ENCODE results near the gene LAMA3. TPM values are rescaled to one million over a fixed set of nuclear protein-coding genes. Genes with fewer than 3 reads are reported as not detected.

Gene LAMA3
- total RNA-seq, 1 donor from 2014 or later: 8.4 TPM

DNA sequence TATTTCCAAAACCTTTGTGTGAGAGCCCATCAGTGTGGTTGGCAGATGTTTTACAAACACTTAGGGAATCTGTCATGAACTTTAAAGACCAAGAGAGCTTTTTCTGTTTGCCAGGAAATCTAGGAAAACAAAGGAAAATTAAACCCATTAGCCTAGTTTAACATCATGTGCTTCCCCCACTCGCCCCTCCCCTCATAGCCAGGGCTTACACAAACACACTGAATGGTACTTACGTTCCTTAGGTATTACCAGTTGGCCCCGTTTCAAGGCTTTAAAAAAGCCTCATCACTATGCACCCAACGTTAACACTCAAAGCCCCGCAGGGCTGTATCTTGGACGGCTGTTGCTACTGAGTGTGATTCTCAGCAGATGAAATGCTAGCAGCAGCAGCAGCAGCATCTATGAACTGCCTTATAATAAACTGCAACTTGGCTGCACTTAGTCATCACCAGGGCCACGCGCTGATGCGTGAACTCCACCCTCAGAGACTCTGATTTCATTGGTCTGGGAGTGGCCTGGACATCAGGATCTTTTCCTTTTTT is 305.2 kb downstream of the LAMA3 start:
- no peaks in the 10 kb centered on the region for H3K27me3 ChIP-seq (ENCODE audit: control insufficient read depth in 3 of 3, insufficient read depth in 3 of 3, low read length in 3 of 3)
- H3K4me1 ChIP-seq (ENCODE audit: control insufficient read depth in 3 of 3, insufficient read depth in 3 of 3, low read length in 3 of 3): peaks cover 0 to 4% (median 4%) of the 10 kb centered on the region in 3 donors
- H3K9ac ChIP-seq (ENCODE audit: low read depth in 1 of 3, low read length in 3 of 3): no peak overlapping the region
- no peak overlapping the region for H3K27ac ChIP-seq (ENCODE audit: low read depth, low read length)
- H3K36me3 ChIP-seq (ENCODE audit: control insufficient read depth in 3 of 3, insufficient read depth in 3 of 3, low read length in 3 of 3): no peaks in the 10 kb centered on the region
- H3K9me3 ChIP-seq (ENCODE audit: control insufficient read depth in 3 of 3, low read length in 3 of 3): no peaks in the 10 kb centered on the region
- H3K4me3 ChIP-seq (ENCODE audit: low read length in 3 of 3): no peak overlapping the region

DNA sequence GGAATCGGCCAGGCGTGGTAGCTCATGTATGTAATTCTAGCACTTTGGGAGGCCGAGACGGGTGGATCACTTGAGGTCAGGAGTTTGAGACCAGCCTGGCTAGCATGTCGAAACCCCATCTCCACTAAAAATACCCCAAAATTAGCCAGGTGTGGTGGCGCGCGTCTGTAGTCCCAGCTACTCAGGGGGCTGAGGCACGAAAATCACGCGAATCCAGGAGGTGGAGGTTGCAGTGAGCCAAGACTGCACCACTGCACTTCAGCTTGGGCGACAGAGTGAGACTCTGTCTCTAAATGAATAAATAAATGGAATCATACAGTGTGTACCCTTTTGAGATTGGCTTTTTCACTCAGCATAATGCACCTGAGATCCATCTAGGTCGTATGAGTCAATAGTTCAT is 305.9 kb downstream of the LAMA3 start:
- no peaks in the 10 kb centered on the region for H3K9me3 ChIP-seq (ENCODE audit: control insufficient read depth in 3 of 3, low read length in 3 of 3)
- H3K27ac ChIP-seq (ENCODE audit: low read depth, low read length): no peak overlapping the region

DNA sequence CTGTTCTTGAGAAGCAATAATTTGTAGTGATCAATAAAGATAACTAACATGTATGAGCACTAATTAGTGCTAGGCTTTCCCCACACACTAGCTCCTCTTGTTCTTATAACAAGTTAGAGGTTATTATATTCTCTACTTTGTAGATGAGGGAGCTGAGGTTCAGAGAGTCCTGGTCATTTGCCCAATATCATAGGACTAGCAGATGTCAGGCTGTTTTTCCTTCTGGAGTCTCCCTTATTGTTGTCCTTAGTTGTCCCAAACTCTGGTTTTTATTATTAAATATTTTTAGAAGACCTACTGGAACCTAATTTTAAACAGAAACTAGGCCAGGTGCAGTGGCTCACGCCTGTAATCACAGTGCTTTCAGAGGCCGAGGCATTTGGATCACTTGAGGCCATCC is 308.8 kb downstream of the LAMA3 start:
- H3K9me3 ChIP-seq (ENCODE audit: control insufficient read depth in 3 of 3, low read length in 3 of 3): no peaks in the 10 kb centered on the region
- H3K4me3 ChIP-seq (ENCODE audit: low read length in 3 of 3): no peak overlapping the region
- H3K27me3 ChIP-seq (ENCODE audit: control insufficient read depth in 3 of 3, insufficient read depth in 3 of 3, low read length in 3 of 3): no peaks in the 10 kb centered on the region
- peaks cover 0 to 4% (median 0%) of the 10 kb centered on the region in 3 donors for H3K4me1 ChIP-seq (ENCODE audit: control insufficient read depth in 3 of 3, insufficient read depth in 3 of 3, low read length in 3 of 3)
- H3K36me3 ChIP-seq (ENCODE audit: control insufficient read depth in 3 of 3, insufficient read depth in 3 of 3, low read length in 3 of 3): no peaks in the 10 kb centered on the region
- no peak overlapping the region for H3K27ac ChIP-seq (ENCODE audit: low read depth, low read length)
- no peak overlapping the region for H3K9ac ChIP-seq (ENCODE audit: low read depth in 1 of 3, low read length in 3 of 3)

More for the DNA sequence above, 305.9 kb downstream of the LAMA3 start:
- H3K27me3 ChIP-seq (ENCODE audit: control insufficient read depth in 3 of 3, insufficient read depth in 3 of 3, low read length in 3 of 3): no peaks in the 10 kb centered on the region
- peaks cover 0 to 4% (median 4%) of the 10 kb centered on the region in 3 donors for H3K4me1 ChIP-seq (ENCODE audit: control insufficient read depth in 3 of 3, insufficient read depth in 3 of 3, low read length in 3 of 3)
- no peak overlapping the region for H3K9ac ChIP-seq (ENCODE audit: low read depth in 1 of 3, low read length in 3 of 3)
- no peaks in the 10 kb centered on the region for H3K36me3 ChIP-seq (ENCODE audit: control insufficient read depth in 3 of 3, insufficient read depth in 3 of 3, low read length in 3 of 3)
- no peak overlapping the region for H3K4me3 ChIP-seq (ENCODE audit: low read length in 3 of 3)

DNA sequence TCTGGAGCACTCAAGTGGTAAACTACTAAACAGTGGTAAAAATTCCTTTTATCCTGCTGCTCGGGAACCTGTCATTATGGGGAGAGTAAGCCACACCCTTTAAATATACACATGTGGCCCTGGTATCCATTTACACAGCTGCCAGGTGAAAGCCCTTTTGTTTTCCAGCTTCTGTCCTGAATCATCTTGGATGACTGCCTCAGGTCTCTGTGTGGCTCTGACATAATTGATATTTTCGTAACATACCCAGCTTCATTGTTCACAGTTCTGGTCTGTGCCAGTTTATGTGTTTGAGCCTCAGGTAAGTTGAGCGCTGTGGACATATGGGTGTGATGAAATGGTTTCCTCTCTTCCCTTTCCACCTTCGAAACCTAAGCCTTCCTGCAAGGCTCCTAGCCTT is 309.6 kb downstream of the LAMA3 start:
- no peaks in the 10 kb centered on the region for H3K9me3 ChIP-seq (ENCODE audit: control insufficient read depth in 3 of 3, low read length in 3 of 3)
- H3K36me3 ChIP-seq (ENCODE audit: control insufficient read depth in 3 of 3, insufficient read depth in 3 of 3, low read length in 3 of 3): no peaks in the 10 kb centered on the region
- H3K4me3 ChIP-seq (ENCODE audit: low read length in 3 of 3): no peak overlapping the region

DNA sequence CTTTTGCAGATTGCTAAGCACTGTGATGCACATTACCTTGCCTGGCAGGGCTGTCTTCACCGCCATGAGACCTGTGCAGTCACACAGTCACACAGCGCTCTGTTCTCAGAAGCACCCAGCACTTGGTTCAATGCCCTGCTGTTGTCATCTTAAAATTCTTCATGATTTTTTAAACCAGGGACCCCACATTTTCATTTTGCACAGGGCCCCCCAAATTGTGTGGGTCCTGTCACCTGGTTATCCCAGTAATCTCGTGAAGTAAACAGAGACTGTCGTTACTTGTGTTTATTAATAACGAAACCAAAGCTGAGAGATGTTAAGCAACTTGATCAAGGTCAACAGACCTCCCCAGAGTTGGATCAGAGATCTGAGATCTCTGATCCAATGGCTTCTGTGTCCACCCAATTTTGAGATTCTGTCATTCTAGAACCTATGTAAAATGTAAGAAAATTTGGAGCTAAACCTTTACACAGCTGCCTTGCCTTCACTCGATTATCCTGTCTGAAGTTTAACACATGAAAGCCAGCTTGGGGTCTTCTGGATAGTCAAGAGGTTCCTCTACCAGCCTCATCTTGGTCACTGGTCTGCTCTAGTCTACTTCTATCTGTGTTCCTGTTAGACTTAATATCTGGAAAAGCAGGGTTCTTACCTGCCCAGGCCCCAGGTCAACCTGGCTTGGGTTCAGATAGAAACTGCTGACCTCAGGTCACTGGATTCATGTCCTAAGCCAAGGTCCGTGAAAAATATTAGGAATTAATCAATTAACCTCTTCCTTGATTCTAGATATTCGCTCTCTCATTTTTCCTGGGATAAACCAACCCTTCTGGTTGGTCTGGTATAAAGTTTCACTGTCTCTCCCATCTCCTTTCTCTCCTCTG is 311.6 kb downstream of the LAMA3 start:
- Histone ChIP-seq H3K9me3 (ENCODE audit: control insufficient read depth in 3 of 3, low read length in 3 of 3) (no peaks in the 10 kb centered on the region), H3K36me3 (ENCODE audit: control insufficient read depth in 3 of 3, insufficient read depth in 3 of 3, low read length in 3 of 3) (no peaks in the 10 kb centered on the region), H3K27me3 (ENCODE audit: control insufficient read depth in 3 of 3, insufficient read depth in 3 of 3, low read length in 3 of 3) (no peaks in the 10 kb centered on the region), H3K9ac (ENCODE audit: low read depth in 1 of 3, low read length in 3 of 3) (no peak overlapping the region), H3K4me3 (ENCODE audit: low read length in 3 of 3) (no peak overlapping the region), H3K4me1 (ENCODE audit: control insufficient read depth in 3 of 3, insufficient read depth in 3 of 3, low read length in 3 of 3) (peaks cover 0 to 4% (median 0%) of the 10 kb centered on the region in 3 donors), H3K27ac (ENCODE audit: low read depth, low read length) (no peak overlapping the region)

More for the DNA sequence above, 309.6 kb downstream of the LAMA3 start:
- Histone ChIP-seq H3K4me1 (ENCODE audit: control insufficient read depth in 3 of 3, insufficient read depth in 3 of 3, low read length in 3 of 3) (peaks cover 0 to 4% (median 0%) of the 10 kb centered on the region in 3 donors), H3K9ac (ENCODE audit: low read depth in 1 of 3, low read length in 3 of 3) (no peak overlapping the region), H3K27ac (ENCODE audit: low read depth, low read length) (no peak overlapping the region), H3K27me3 (ENCODE audit: control insufficient read depth in 3 of 3, insufficient read depth in 3 of 3, low read length in 3 of 3) (no peaks in the 10 kb centered on the region)

DNA sequence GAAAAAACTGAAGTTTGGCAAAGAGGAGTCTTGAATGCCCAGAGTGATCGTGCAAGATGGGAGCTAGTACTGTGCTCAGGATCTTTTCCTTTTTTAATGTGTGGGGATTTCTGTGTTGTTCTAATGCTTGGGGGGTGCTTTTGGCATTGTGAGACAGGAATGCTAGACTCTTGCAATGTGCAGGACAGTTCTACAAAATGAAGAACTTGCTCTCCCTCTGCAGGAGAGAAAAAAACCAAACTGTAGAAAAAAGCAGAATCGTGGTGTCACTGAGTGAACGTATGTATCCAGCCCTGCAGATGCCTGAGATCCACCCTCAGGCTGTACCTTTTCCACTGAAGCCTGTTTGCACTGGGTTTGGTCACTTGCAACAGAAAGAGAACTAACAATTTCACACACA is 313.2 kb downstream of the LAMA3 start:
- H3K27me3 ChIP-seq (ENCODE audit: control insufficient read depth in 3 of 3, insufficient read depth in 3 of 3, low read length in 3 of 3): no peaks in the 10 kb centered on the region
- no peak overlapping the region for H3K27ac ChIP-seq (ENCODE audit: low read depth, low read length)
- no peaks in the 10 kb centered on the region for H3K9me3 ChIP-seq (ENCODE audit: control insufficient read depth in 3 of 3, low read length in 3 of 3)
- H3K4me3 ChIP-seq (ENCODE audit: low read length in 3 of 3): no peak overlapping the region
- H3K9ac ChIP-seq (ENCODE audit: low read depth in 1 of 3, low read length in 3 of 3): no peak overlapping the region
- no peaks in the 10 kb centered on the region for H3K36me3 ChIP-seq (ENCODE audit: control insufficient read depth in 3 of 3, insufficient read depth in 3 of 3, low read length in 3 of 3)
- peaks cover 0 to 4% (median 0%) of the 10 kb centered on the region in 3 donors for H3K4me1 ChIP-seq (ENCODE audit: control insufficient read depth in 3 of 3, insufficient read depth in 3 of 3, low read length in 3 of 3)

DNA sequence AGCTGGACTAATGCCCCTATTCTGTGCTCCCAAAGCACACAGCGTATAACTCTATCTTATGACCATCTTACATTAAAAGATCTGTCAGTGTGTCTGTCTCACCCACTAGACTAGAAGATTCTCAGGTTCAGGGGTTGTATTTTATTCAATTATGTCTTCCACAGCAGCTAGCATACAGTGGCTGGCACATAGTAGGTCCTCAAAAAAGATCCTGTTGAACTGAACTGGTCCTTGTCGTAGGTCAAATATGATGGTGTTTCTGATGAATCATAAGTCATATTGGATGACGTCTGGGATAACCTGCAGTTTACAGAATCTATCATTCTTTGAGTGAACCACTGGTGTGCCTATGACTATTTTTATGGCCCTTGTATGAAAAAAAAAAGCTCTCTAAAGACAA is 314.0 kb downstream of the LAMA3 start:
- Histone ChIP-seq H3K9me3 (ENCODE audit: control insufficient read depth in 3 of 3, low read length in 3 of 3) (no peaks in the 10 kb centered on the region), H3K9ac (ENCODE audit: low read depth in 1 of 3, low read length in 3 of 3) (no peak overlapping the region), H3K4me3 (ENCODE audit: low read length in 3 of 3) (no peak overlapping the region), H3K27me3 (ENCODE audit: control insufficient read depth in 3 of 3, insufficient read depth in 3 of 3, low read length in 3 of 3) (peaks cover 0 to 4% (median 0%) of the 10 kb centered on the region in 3 donors), H3K4me1 (ENCODE audit: control insufficient read depth in 3 of 3, insufficient read depth in 3 of 3, low read length in 3 of 3) (peaks cover 0 to 4% (median 0%) of the 10 kb centered on the region in 3 donors), H3K27ac (ENCODE audit: low read depth, low read length) (no peak overlapping the region), H3K36me3 (ENCODE audit: control insufficient read depth in 3 of 3, insufficient read depth in 3 of 3, low read length in 3 of 3) (no peaks in the 10 kb centered on the region)

DNA sequence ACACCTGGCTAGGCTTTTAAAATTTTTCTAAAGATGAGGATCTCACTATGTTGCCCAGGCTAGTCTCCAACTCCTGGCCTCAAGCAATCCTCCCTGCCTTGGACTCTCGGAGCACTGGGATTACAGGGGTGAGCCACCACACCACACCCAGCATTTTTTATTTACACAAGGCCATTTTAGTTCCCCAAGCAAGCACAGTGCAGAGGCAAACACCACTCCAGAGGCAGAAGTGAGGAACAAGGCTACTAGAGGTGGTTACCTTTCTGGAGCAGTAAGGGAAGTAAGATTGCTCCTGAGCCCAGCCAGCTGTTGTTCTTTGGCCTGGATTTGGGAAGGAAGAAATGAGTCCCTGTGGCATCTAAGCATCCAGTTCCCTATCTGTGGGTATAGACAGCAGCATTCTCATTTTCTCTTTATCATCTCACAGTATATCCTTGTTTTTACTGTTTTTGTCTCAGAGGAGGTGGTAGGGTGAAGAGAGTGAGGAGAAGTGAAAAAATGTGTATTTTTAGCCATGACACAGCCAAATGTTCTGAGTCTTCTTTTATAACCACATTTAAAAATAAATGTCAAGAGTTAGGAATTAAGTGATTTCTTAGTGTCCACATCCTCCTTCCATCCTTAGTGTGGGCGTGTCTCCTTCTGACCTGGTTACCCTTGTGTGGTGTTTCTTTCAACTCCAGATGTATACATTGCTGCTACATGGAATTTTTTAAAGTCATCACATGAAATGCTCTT is 314.8 kb downstream of the LAMA3 start:
- H3K36me3 ChIP-seq (ENCODE audit: control insufficient read depth in 3 of 3, insufficient read depth in 3 of 3, low read length in 3 of 3): no peaks in the 10 kb centered on the region
- no peaks in the 10 kb centered on the region for H3K9me3 ChIP-seq (ENCODE audit: control insufficient read depth in 3 of 3, low read length in 3 of 3)
- H3K27me3 ChIP-seq (ENCODE audit: control insufficient read depth in 3 of 3, insufficient read depth in 3 of 3, low read length in 3 of 3): peaks cover 0 to 4% (median 0%) of the 10 kb centered on the region in 3 donors
- H3K4me1 ChIP-seq (ENCODE audit: control insufficient read depth in 3 of 3, insufficient read depth in 3 of 3, low read length in 3 of 3): peaks cover 0 to under 1% (median 0%) of the 10 kb centered on the region in 3 donors
- no peak overlapping the region for H3K27ac ChIP-seq (ENCODE audit: low read depth, low read length)
- no peak overlapping the region for H3K9ac ChIP-seq (ENCODE audit: low read depth in 1 of 3, low read length in 3 of 3)
- H3K4me3 ChIP-seq (ENCODE audit: low read length in 3 of 3): no peak overlapping the region

Data from skeletal muscle tissue (tissue), 4 donors.